GM19438 (cell line): ENCODE results near the gene HOXB9.

Experiments used
- ATAC-seq: cut with Tn5 transposase; IDR thresholded peaks from one replicate; pipeline ENCODE4 v1.9.1; 2021; ENCODE audit warnings: low read depth; ENCODE audit not compliant: unreplicated experiment

HOXB9 gene

GRCh38 chr17:48612854-48613691 is 13.1 kb downstream of the HOXB9 start:
- no peak for ATAC-seq

GRCh38 chr17:48612456-48612853 is 13.7 kb downstream of the HOXB9 start:
- ATAC-seq = no peak

DNA sequence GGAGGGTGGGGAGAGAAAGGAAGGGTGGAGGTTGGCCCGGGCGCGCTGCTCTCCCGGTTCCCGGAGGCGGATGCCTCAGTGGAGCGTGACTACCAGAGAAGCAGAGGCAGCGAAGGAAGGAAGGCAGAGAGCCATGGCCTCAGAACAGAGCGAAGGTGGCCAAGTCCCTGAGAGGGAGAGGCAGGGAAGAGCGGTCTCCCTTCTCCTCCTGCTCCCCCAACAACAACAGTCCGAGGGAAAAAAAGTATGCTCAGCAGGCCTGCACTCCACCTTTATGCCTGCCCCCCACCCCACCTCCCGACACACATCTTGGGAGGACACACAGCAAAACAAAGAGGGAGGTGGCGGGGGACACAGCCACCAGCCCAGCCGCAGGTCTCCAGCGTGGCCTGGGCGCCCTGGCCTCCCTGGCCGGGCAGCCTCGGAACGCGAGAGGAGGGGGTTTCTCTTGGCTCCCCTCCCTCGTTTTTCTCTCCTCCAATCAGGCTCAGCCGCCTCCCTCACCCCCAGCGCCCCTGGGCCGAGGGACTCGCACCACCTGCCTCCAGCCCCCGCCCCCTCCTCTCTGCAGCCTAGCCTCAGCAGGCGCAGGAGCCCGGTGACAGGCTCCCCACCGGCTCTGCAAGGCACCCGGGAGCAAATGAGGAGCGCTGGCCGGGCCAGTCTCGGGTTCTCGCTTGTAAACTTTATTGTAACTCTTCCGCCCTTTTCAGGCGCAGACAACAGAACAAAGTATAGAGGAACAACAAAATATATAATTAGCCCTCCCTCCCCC is 14.3 kb downstream of the HOXB9 start:
- ATAC-seq = no peak

DNA sequence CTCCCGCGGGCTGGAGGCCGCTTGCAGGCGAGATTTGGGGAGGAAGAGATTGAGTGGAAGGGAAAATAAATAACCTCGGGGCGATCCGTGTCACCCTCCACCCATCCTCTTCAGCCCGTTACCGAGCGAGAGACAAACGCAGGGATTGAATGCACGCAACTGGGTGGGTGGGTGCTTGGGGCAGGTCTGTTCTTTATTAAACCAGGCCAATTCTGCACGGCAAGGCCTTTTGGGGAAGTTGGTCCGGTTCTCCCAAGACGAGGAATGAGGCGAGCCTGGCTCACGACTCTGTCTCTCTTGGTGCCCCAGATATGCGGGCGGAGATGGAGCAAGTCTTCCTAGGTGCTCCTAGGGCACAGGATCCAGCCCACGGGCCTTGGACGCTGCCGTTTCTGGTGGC is 14.9 kb downstream of the HOXB9 start:
- ATAC-seq = peak; percentile 23

GRCh38 chr17:48610282-48611211 is 15.6 kb downstream of the HOXB9 start, which contains the start of gene HOXB7:
Gene HOXB7 (minus strand): TSS chr17:48611017. CDS start chr17:48610918, 99 bp downstream.
- peak; percentile 43 for ATAC-seq

- no peak for ATAC-seq
Observed at GRCh38 chr17:48609759-48610281, 16.3 kb downstream of the HOXB9 start.

DNA sequence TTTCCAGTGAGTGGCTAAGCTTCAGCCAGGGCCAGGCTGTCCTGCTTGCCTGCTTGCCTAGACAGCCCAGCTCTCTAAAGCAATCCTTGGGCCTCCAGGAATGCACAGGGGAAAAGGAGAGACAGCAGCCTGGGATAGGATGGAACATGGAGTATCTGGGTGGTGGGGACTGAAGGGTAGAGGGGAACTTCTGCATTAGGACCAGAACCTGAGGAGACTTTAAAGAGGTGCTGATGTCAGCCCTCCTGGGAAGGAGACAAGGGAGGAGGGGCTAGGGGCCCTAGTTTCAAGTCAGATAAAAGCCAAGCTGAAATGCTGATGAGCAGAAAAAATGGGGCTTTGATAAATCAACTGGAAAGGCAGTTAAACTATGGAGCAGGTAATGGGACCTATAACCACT is 17.1 kb downstream of the HOXB9 start:
- ATAC-seq = no peak

DNA sequence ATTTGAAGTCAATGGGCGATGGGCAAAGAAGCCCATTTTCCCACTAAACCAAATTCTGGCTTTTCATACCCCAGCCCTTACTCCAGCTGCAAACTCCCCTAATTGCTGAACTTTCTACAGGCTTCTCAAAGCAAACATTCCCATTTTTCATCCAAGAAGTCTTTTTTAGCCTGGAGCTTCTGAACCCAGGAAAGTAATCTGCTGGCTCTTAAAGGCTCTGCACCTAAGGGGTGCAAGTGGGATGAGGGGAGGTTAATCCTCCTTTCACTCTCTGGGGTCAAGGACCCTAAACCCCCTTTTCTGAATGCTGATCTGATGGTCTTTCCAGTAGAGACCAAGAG is 17.7 kb downstream of the HOXB9 start:
- ATAC-seq = no peak

DNA sequence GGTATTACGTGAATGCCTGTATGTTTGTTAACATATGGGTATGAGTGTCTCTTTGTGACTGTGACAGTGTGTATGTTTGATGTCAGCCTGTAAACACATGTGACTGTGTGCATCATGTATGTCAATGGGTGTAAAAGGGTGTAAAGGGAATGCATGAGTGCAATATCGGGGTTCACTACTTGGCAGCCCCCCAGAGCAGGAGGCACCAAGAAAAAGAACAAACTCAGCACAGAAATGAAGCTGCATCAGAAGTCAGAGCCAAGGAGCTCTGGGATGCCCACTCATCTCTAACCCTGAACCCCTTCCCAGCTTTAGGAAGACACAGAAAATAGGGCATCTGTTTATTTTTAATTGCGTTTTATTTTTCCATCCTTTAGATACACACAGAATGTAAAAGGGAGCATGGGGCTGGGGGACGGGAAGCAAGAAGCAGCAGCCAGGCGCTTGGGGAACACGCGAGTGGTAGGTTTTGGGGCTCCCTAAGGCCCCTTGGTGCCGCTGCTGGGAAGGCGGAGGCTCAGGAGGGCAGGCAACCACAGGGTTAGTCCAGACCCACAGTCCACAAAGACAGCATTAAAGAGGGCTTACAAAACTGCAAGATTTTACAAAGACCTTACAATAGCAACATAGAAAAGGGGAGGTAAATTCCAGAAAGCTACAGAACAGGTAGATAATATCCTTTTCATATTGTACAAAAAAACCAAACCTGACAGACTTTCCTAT is 19.1 kb downstream of the HOXB9 start:
- no peak for ATAC-seq

- ATAC-seq = no peak
Observed at GRCh38 chr17:48605991-48606891, 19.9 kb downstream of the HOXB9 start.

DNA sequence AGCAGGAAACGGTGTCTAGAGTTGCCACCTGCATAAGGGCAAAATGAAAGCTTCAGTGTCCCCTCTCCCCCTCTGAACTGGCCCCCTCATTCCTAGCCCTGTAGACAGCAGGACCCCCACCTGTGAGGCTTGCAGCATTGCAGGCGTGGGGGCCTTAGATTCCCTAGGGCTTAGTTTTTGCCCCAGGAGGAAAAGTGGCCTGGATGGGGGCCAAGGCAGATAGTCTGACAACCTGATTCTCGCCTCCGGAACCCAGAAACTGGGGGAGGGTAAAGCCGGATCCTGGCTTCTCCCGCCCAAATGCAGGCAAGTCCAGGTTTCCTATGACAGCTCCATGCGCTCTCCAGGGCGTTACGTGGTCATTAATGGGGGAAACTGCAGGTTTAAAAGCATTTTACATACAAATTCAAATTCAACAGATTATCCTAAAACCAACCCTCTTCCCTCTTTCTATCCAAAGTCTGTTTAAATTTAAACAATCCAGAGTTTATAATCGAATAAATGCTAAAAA is 20.7 kb downstream of the HOXB9 start:
- ATAC-seq = no peak

- ATAC-seq = no peak
Observed at GRCh38 chr17:48604770-48605329, 21.3 kb downstream of the HOXB9 start, which contains the start of gene HOXB6. Gene HOXB6 (minus strand): TSS chr17:48604986. CDS start chr17:48598150, 6,836 bp downstream.

GRCh38 chr17:48603959-48604769 is 22.0 kb downstream of the HOXB9 start:
- no peak for ATAC-seq

GRCh38 chr17:48601539-48602425 is 24.4 kb downstream of the HOXB9 start:
- ATAC-seq = no peak

DNA sequence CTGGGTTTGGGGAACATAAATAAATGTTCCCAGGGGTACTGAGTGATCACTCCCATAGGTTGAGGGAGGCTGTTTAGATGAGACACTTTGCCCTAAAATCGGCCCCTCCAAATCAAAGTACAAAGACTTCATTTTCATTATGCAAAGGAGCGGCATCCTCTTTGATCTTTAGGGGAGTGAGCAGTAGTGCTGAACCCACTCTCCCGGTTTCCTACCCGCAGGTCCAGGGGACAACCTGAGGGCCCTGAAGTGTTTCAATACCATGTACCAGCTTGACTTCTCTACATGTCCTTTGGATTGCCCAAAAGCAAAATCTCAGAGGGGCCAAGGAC is 25.0 kb downstream of the HOXB9 start:
- ATAC-seq = no peak

DNA sequence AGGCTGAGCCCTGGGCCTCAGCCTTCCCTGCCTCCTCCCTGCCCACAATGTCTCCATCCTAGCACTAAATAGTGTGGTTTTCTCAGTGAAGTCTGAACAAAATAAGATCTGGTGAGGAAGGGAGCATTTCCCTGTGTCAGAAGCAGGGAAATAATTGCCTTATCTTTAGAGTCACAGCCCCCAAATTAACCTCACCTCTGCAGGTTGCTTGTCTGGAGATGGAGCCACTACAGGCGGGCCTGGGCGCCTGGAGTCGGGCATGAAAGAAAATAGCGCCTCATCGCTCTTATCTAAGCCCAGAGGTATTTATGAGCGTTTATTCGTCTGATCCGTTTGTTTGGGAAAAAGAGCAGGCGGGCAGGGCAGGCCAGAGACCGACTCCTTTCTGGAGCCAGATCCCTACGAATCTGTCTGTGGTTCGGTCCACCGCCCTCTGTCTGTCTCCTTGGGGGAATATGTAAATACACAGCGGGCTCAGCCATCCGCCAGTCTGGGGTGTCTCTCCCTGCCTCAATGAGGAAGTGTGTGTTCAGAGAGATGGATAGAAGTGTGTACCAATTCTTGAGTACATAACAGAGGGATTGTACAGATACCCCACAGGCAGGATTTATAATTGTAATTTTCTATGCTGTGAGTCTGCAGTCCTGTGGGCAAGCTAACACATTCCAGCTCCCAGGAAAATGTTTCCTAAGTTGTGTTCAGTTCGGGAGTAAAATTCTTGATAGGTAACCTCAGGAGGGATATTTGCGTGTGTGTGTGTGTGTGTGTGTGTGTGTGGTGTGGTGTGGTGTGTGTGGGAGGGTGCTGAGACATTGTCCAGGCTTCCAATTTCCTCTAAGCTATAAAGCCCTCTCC is 25.7 kb downstream of the HOXB9 start:
- no peak for ATAC-seq
